H1 (cell line): ENCODE data around the gene NAXE. TPM values are rescaled to one million over a fixed set of nuclear protein-coding genes. Genes with fewer than 3 reads are reported as not detected.
A peak's percentile ranks its signal among the peaks of the same experiment; 100 is the strongest.

ENCODE experiments used
- CTCF ChIA-PET: fragments of 300-600 bp; sonication (Branson Sonifier 250); formaldehyde crosslinking; loops from one replicate; lab custom pipeline; 2021; ENCODE audit not compliant: partially characterized antibody; lab: Charles Lee
- POLR2A ChIA-PET: fragments of 300-600 bp; sonication (Branson Sonifier 250); formaldehyde crosslinking; loops from one replicate; lab custom pipeline; 2021; ENCODE audit warnings: inconsistent platforms; ENCODE audit not compliant: partially characterized antibody; lab: Charles Lee
- DNase-seq, 2 experiments: peaks; one replicate each; pipeline versions ENCODE4 v3.0.0 to v3.0.0-alpha.2; 2010 to 2022; ENCODE audit warnings: low spot score in 2 of 2, low read depth in 1 of 2, mixed read lengths in 1 of 2
- FAIRE-seq: peaks from 2 replicates; lab custom pipeline; 2011; peaks lifted over from hg19 to GRCh38; lab: Jason Lieb, UNC
- H2AFZ ChIP-seq: 2 replicates; pipeline ENCODE4 v1.8.1; 2012; ENCODE audit warnings: low read length, inconsistent platforms
- H2AK5ac ChIP-seq: 2 replicates; pipeline ENCODE4 v1.6.1; 2013; ENCODE audit warnings: low read depth, low read length
- H2BK120ac ChIP-seq: replicated peaks from 2 replicates; pipeline ENCODE3; 2013; ENCODE audit warnings: low read depth, low read length, inconsistent platforms
- H2BK12ac ChIP-seq: 2 replicates; pipeline ENCODE4 v1.6.1; 2013; ENCODE audit warnings: low read depth, low read length
- H2BK15ac ChIP-seq: 2 replicates; pipeline ENCODE4 v1.6.1; 2013; ENCODE audit warnings: low read length
- H2BK20ac ChIP-seq: 2 replicates; pipeline ENCODE4 v1.6.1; 2013; ENCODE audit warnings: low read length
- H2BK5ac ChIP-seq: 2 replicates; pipeline ENCODE4 v1.6.1; 2013; ENCODE audit warnings: low read depth, low read length
- H3K14ac ChIP-seq: 2 replicates; pipeline ENCODE4 v1.6.1; 2013; ENCODE audit warnings: inconsistent platforms; ENCODE audit not compliant: insufficient read length
- H3K18ac ChIP-seq: 2 replicates; pipeline ENCODE4 v1.6.1; 2013; ENCODE audit warnings: low read length; ENCODE audit errors: extremely low read depth
- H3K23ac ChIP-seq: 2 replicates; pipeline ENCODE4 v1.6.1; 2013; ENCODE audit warnings: inconsistent platforms; ENCODE audit not compliant: insufficient read length
- H3K23me2 ChIP-seq: 2 replicates; pipeline ENCODE4 v1.6.1; 2013; ENCODE audit warnings: low read depth, low read length
- H3K27ac ChIP-seq: 2 replicates; pipeline ENCODE4 v1.6.1; 2011; ENCODE audit warnings: low read depth, low read length, inconsistent platforms
- H3K27me3 ChIP-seq, 4 experiments: replicated peaks in 1 of 4; 1 replicate in 1 of 4; 2 replicates in 3 of 4; pipeline versions ENCODE4 v1.6.1 to v1.8.1; 2011 to 2013; ENCODE audit warnings: low read length in 3 of 4, mild to moderate bottlenecking in 3 of 4, inconsistent platforms in 2 of 4, mixed read lengths in 2 of 4, moderate library complexity in 1 of 4; ENCODE audit not compliant: control insufficient read depth in 3 of 4, insufficient read depth in 3 of 4; ENCODE audit errors: extremely low read depth in 1 of 4
- H3K36me3 ChIP-seq, 4 experiments: 2 replicates each; pipeline versions ENCODE4 v1.6.1 to v1.8.1; 2011 to 2013; ENCODE audit warnings: mild to moderate bottlenecking in 4 of 4, low read length in 3 of 4, moderate library complexity in 2 of 4, control low read depth in 1 of 4, inconsistent platforms in 1 of 4; ENCODE audit not compliant: insufficient read depth in 4 of 4, control insufficient read depth in 2 of 4
- H3K4ac ChIP-seq: replicated peaks from 2 replicates; pipeline ENCODE3; 2013; ENCODE audit warnings: low read length, low read depth, mixed read lengths, inconsistent platforms; ENCODE audit not compliant: insufficient read length
- H3K4me1 ChIP-seq, 4 experiments: replicated peaks in 1 of 4; 1 replicate in 1 of 4; 2 replicates in 3 of 4; pipeline versions ENCODE4 v1.6.1 to v1.8.1; 2011 to 2013; ENCODE audit warnings: low read length in 3 of 4, inconsistent platforms in 2 of 4, mixed read lengths in 1 of 4; ENCODE audit not compliant: insufficient read depth in 4 of 4, control insufficient read depth in 3 of 4
- H3K4me2 ChIP-seq, 2 experiments: 2 replicates each; pipeline versions ENCODE4 v1.6.1 to v1.8.1; 2011 to 2013; ENCODE audit warnings: low read depth in 2 of 2, low read length in 2 of 2, control low read depth in 1 of 2, inconsistent platforms in 1 of 2, mild to moderate bottlenecking in 1 of 2; ENCODE audit not compliant: insufficient read depth in 1 of 2
- H3K4me3 ChIP-seq, 4 experiments: fragments of 200-600, 300-600 bp in 1 of 4; sonication (generic), shearing (Covaris generic), sonication (Bioruptor Twin) in 1 of 4; 2 replicates each; pipeline versions ENCODE4 v1.5.1 to v1.8.1; 2011 to 2016; ENCODE audit warnings: low read length in 4 of 4, low read depth in 3 of 4, control low read depth in 2 of 4, inconsistent platforms in 2 of 4, mild to moderate bottlenecking in 2 of 4, mixed read lengths in 1 of 4, moderate library complexity in 1 of 4; ENCODE audit not compliant: insufficient read depth in 2 of 4; ENCODE audit errors: extremely low read depth in 1 of 4
- H3K56ac ChIP-seq: replicated peaks from 2 replicates; pipeline ENCODE3; 2013; ENCODE audit warnings: low read depth, mild to moderate bottlenecking, mixed read lengths, low read length, inconsistent platforms; ENCODE audit not compliant: insufficient read length
- H3K79me1 ChIP-seq: 2 replicates; pipeline ENCODE4 v1.6.1; 2013; ENCODE audit warnings: low read depth, low read length, control low read depth
- H3K79me2 ChIP-seq, 2 experiments: 2 replicates each; pipeline versions ENCODE4 v1.6.1 to v1.8.1; 2012 to 2013; ENCODE audit warnings: low read length in 2 of 2, mild to moderate bottlenecking in 2 of 2, inconsistent platforms in 1 of 2; ENCODE audit not compliant: insufficient read depth in 2 of 2, control insufficient read depth in 1 of 2
- H3K9ac ChIP-seq, 4 experiments: replicated peaks in 1 of 4; 1 replicate in 1 of 4; 2 replicates in 3 of 4; pipeline versions ENCODE4 v1.6.1 to v1.8.1; 2011 to 2013; ENCODE audit warnings: low read depth in 3 of 4, low read length in 3 of 4, control low read depth in 2 of 4, mild to moderate bottlenecking in 2 of 4, moderate library complexity in 2 of 4, inconsistent platforms in 1 of 4; ENCODE audit errors: extremely low read depth in 1 of 4
- H3K9me3 ChIP-seq, 2 experiments: 2 replicates each; pipeline versions ENCODE4 v1.6.1 to v1.8.1; 2012 to 2013; ENCODE audit warnings: mild to moderate bottlenecking in 2 of 2, moderate library complexity in 2 of 2, control low read depth in 1 of 2, inconsistent platforms in 1 of 2, low read depth in 1 of 2, low read length in 1 of 2, mixed read lengths in 1 of 2; ENCODE audit not compliant: insufficient read depth in 2 of 2
- H4K20me1 ChIP-seq, 2 experiments: replicated peaks in 1 of 2; 2 replicates each; pipeline versions ENCODE3 to v1.8.1; 2011 to 2013; ENCODE audit warnings: inconsistent platforms in 2 of 2, low read length in 2 of 2, mild to moderate bottlenecking in 1 of 2; ENCODE audit not compliant: insufficient read depth in 2 of 2, control insufficient read depth in 1 of 2
- H4K5ac ChIP-seq: 2 replicates; pipeline ENCODE4 v1.6.1; 2013; ENCODE audit warnings: low read length, low read depth, mixed read lengths, inconsistent platforms; ENCODE audit not compliant: insufficient read length
- H4K8ac ChIP-seq: 2 replicates; pipeline ENCODE4 v1.8.0; 2013; ENCODE audit warnings: mild to moderate bottlenecking, moderate library complexity, low read length, inconsistent platforms; ENCODE audit not compliant: insufficient read depth; ENCODE audit errors: extremely low read depth
- H4K91ac ChIP-seq: replicated peaks from 2 replicates; pipeline ENCODE3; 2013; ENCODE audit warnings: low read length, mixed read lengths, inconsistent platforms; ENCODE audit not compliant: insufficient read length
- SP2 ChIP-seq: IDR thresholded peaks from 2 replicates; pipeline ENCODE4 v1.6.1; 2012; ENCODE audit warnings: mild to moderate bottlenecking, low read length, inconsistent platforms
- WGBS, 2 experiments: shearing (Covaris generic) in 1 of 2; methylation state at CpG; one replicate each; pipeline versions ENCODE4 v1.1.6 to v1.1.7; 2013 to 2015; ENCODE audit warnings: low lambda C conversion rate in 2 of 2, mixed read lengths in 2 of 2, inconsistent platforms in 1 of 2, low coverage in 1 of 2, missing lambda C conversion rate in 1 of 2; ENCODE audit not compliant: insufficient replicate concordance in 2 of 2, insufficient coverage in 1 of 2, insufficient read length in 1 of 2; ENCODE audit errors: extremely low coverage in 1 of 2, missing lambda C conversion rate in 1 of 2; 5-methylcytosine and 5-hydroxymethylcytosine counted together
- polyA plus RNA-seq, 7 experiments: library from polyadenylated mRNA; depleted of rRNA in 3 of 7; stranded (reverse) in 5 of 7; unstranded in 2 of 7; fragments of >200 nt in 5 of 7; fragments of 200-250 nt in 2 of 7; gene quantifications; 1 replicate in 5 of 7; 2 replicates in 1 of 7; 4 replicates in 1 of 7; pipeline versions ENCODE4 v1.2.1 to v1.2.3, GENCODE V29; 2011 to 2013; ENCODE audit warnings: missing spikeins in 2 of 7, mixed read lengths in 2 of 7
- total RNA-seq: library from RNA; stranded (reverse); fragmentation: NEBNext Ultra II Directional; extraction: Animal tissue kit (Norgen Biotek cat#: 25700); gene quantifications from 2 replicates; pipeline ENCODE4 v1.2.1, GENCODE V29; 2021

The NAXE gene
- total and polyA plus RNA-seq, 2 of the 8 experiments (the other 6 are each of a cell fraction or from before 2014, with no cell fraction given), result 73.1 to 74.3 TPM

GRCh38 chr1:156615946-156616345 is 24.4 kb downstream of the NAXE start:
- Histone ChIP-seq H3K14ac (no peak overlapping the region), H3K79me2 (no peaks in the 10 kb centered on the region), H2BK20ac (no peak overlapping the region), H3K4me2 (no peak overlapping the region), H3K79me1 (no peaks in the 10 kb centered on the region), H2BK5ac (no peak overlapping the region), H2BK15ac (no peak overlapping the region), H3K18ac (no peak overlapping the region), H2BK120ac (no peak overlapping the region), H3K36me3 (no peaks in the 10 kb centered on the region), H3K9ac (no peak overlapping the region), H4K91ac (no peak overlapping the region), H3K4ac (no peak overlapping the region), H3K4me1 (no peaks in the 10 kb centered on the region; a peak in 1 of 7 replicates), H4K20me1 (no peaks in the 10 kb centered on the region), H3K27me3 (peaks cover 0 to 12% (median 9%) of the 10 kb centered on the region in 4 experiments; a peak in 4 of 7 replicates), H2BK12ac (no peak overlapping the region), H3K9me3 (no peaks in the 10 kb centered on the region), H3K23me2 (no peaks in the 10 kb centered on the region), H2AK5ac (no peak overlapping the region), H3K56ac (no peak overlapping the region), H3K27ac (no peak overlapping the region), H4K8ac (no peak overlapping the region), H4K5ac (peak overlapping the region; percentile 12), H2AFZ (no peak overlapping the region), H3K4me3 (no peak overlapping the region), H3K23ac (no peak overlapping the region)
- ChIA-PET POLR2A (no interaction called here), CTCF (interaction anchor here (1.2 to 43.0 kb wide), 7 partner anchors 7 to 68 kb away, joined by 3 to 868 read pairs (median 29); partner anchors contain the start of genes BCAN, NAXE and NES)
- 83% methylated on average over 4 of the region's 4 CpGs; no CpG with 5 or more reads in 1 of the 2 experiments for WGBS, 2 experiments
- DNase-seq (no peak), FAIRE-seq (no peak)
- TF ChIP-seq SP2, result no peak
